ENCODE measurements around the gene OR6Q1. TPM values are rescaled to one million over a fixed set of nuclear protein-coding genes. Genes with fewer than 3 reads are reported as not detected.

The OR6Q1 gene
- total and polyA plus RNA-seq, 2 of the 4 experiments (the other 2 are of a cell fraction) = not detected

GRCh38 chr11:58047818-58048217 is 17.1 kb downstream of the OR6Q1 start:
- dilution Hi-C loops (cut with HindIII; ENCODE audit: low sequenced_read_pairs, unreplicated experiment) = no loop called here

More at GRCh38 chr11:58047818-58048217, 17.1 kb downstream of the OR6Q1 start:
- BruUV-seq (replicated peaks) = no TSS peak
- H2BK5ac ChIP-seq (ENCODE audit: low read depth, low read length, poor library complexity, severe bottlenecking) = no peak overlapping the region
- H3K56ac ChIP-seq (ENCODE audit: extremely low read depth, insufficient read depth, low read length) = no peak overlapping the region
- TF ChIP-seq RFX5 (IDR thresholded peaks at IDR 0.05; ENCODE audit: low read depth, low read length) = no peak
- TF ChIP-seq CEBPB (IDR thresholded peaks at IDR 0.05; ENCODE audit: low read depth, low read length) = no peak
- TF ChIP-seq MXI1 (IDR thresholded peaks at IDR 0.05; ENCODE audit: borderline replicate concordance, low read depth, low read length) = no peak
- TF ChIP-seq RAD21 (IDR thresholded peaks at IDR 0.05; ENCODE audit: low read length) = no peak
- TF ChIP-seq MAZ (IDR thresholded peaks at IDR 0.05; ENCODE audit: borderline replicate concordance, low read depth, low read length) = no peak
- no peak for TF ChIP-seq CTCF (conservative IDR thresholded peaks at IDR 0.05; ENCODE audit: low read depth, low read length)
- TF ChIP-seq NFE2L2 (IDR thresholded peaks at IDR 0.05; ENCODE audit: low read depth, low read length) = no peak
- TF ChIP-seq FOS (IDR thresholded peaks at IDR 0.05; ENCODE audit: low read depth, low read length) = no peak
- no peak overlapping the region for H4K8ac ChIP-seq (ENCODE audit: low read depth in 2 of 2, low read length in 2 of 2)
- H2BK20ac ChIP-seq (ENCODE audit: low read depth, low read length) = no peak overlapping the region
- no peaks in the 10 kb centered on the region for H3K9me1 ChIP-seq (ENCODE audit: insufficient read depth, low read length)
- no peak overlapping the region for H2AK9ac ChIP-seq (replicated peaks; ENCODE audit: low read depth, low read length, poor library complexity)
- no peak overlapping the region for H3K18ac ChIP-seq (ENCODE audit: low read depth, low read length)
- H3K4me1 ChIP-seq (ENCODE audit: control insufficient read depth, insufficient read depth, low read length) = no peaks in the 10 kb centered on the region; the same call in 1 of the 2 replicates
- H4K91ac ChIP-seq (ENCODE audit: insufficient read depth, low read depth, low read length) = no peak overlapping the region
- POLR2A ChIA-PET (ENCODE audit: unreplicated experiment) = no interaction called here
- no peak overlapping the region for H3K4ac ChIP-seq (ENCODE audit: low read depth, low read length)
- no peak overlapping the region for H2BK15ac ChIP-seq (ENCODE audit: low read depth, low read length)
- no peak overlapping the region for H3K27ac ChIP-seq (ENCODE audit: insufficient read depth, low read length)
- H3K14ac ChIP-seq (replicated peaks; ENCODE audit: low read depth, low read length) = no peak overlapping the region
- no peak overlapping the region for H3K4me2 ChIP-seq (ENCODE audit: low read depth, low read length)
- intact Hi-C loops (cut with micrococcal nuclease) (no loop called here), in situ Hi-C loops (cut with MboI; ENCODE audit: low sequenced_read_pairs) (no loop called here)
- no peaks in the 10 kb centered on the region for H3K79me1 ChIP-seq (ENCODE audit: low read depth in 1 of 2, low read length in 2 of 2)
- no peak overlapping the region for H2BK120ac ChIP-seq (ENCODE audit: low read depth, low read length)
- no peak overlapping the region for H3K4me3 ChIP-seq (ENCODE audit: insufficient read depth, low read depth, low read length)
- WGBS, 2 experiments (ENCODE audit: extremely low coverage in 2 of 2, insufficient read length in 1 of 2) = no CpG with 5 or more reads among the region's 3 CpGs
- no peaks in the 10 kb centered on the region for H4K20me1 ChIP-seq (ENCODE audit: insufficient read depth, low read length)
- H2AFZ ChIP-seq (replicated peaks; ENCODE audit: low read length, poor library complexity) = no peak overlapping the region
- no peak overlapping the region for H3K23ac ChIP-seq (ENCODE audit: low read depth, low read length)
- H2AK5ac ChIP-seq (ENCODE audit: low read depth, low read length) = no peak overlapping the region
- no peaks in the 10 kb centered on the region for H3K27me3 ChIP-seq (ENCODE audit: control insufficient read depth, insufficient read depth, low read length)
- CTCF ChIA-PET = no interaction called here
- no peaks in the 10 kb centered on the region for H3K36me3 ChIP-seq (ENCODE audit: control insufficient read depth, insufficient read depth, low read length)
- no peak for ATAC-seq (ENCODE audit: low read depth)
- no peak overlapping the region for H4K5ac ChIP-seq (ENCODE audit: low read depth, low read length)
- DNase-seq = no peak
- no peaks in the 10 kb centered on the region for H3K9me3 ChIP-seq (ENCODE audit: control insufficient read depth, insufficient read depth, low read length)
- no peak overlapping the region for H3K9ac ChIP-seq (ENCODE audit: low read depth, low read length)
